GM18502 (cell line): Measurements from ENCODE around the gene SPTBN1.
A peak's percentile ranks its signal among the peaks of the same experiment; 100 is the strongest.

Experiments
- ATAC-seq: cut with Tn5 transposase; IDR thresholded peaks from one replicate; pipeline ENCODE4 v1.9.1; 2021; ENCODE audit warnings: mild to moderate bottlenecking; ENCODE audit not compliant: unreplicated experiment, poor library complexity

SPTBN1 gene

DNA sequence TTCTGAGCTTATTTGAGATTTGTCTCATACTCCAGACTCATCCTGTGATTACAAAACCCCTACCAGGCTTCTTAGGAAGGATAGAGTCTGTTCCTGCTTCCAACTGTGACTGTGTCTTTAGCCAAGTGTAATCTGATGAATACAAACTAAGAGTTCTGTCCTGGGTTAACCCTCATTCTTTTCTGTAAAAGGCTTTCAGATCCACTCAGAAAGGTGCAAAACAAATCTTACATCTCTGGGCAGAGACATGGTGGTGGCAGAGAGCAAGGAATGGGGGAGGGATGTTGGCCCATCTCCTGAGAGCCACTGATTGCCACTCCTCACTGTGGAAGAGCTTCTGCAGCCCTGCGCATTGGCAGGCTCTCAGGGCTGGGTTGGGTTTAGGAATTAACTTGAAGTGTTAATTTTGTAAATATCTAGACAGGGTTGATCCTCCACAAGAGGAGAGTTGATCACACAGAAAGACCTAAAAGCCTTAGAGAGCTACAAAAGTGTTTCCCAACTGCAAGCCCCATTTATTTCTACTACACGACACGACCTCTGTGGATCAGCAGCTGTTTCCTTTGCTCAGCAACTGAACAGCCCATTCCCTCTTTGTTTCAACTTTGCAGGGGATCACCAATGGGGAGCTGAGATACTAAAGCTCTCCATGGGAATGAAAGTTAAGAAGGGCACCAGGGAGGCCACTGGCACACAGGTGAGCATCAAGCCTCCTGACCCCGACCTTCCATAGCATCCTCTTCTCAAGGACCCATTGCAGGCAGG is 23.7 kb upstream of the SPTBN1 start:
- ATAC-seq, result no peak

DNA sequence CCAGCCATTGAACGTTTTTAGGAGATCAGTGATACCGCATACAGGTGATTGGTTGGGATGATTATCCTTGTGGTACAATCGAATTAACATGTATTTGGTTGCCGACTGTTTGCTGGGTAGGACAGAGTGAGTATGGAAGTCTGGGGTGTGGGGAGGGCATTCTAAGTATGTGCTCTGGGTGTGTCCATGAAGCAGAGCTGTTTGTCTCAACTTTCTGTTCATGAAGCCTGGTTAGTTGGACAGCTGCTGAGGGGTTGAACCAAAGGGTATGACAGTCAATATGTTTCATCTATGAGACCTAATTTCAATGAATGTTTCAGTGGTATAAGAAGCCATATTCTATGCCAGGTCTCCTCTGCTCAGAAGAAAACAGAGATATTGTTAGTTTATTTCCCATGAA is 21.9 kb upstream of the SPTBN1 start:
- no peak for ATAC-seq

DNA sequence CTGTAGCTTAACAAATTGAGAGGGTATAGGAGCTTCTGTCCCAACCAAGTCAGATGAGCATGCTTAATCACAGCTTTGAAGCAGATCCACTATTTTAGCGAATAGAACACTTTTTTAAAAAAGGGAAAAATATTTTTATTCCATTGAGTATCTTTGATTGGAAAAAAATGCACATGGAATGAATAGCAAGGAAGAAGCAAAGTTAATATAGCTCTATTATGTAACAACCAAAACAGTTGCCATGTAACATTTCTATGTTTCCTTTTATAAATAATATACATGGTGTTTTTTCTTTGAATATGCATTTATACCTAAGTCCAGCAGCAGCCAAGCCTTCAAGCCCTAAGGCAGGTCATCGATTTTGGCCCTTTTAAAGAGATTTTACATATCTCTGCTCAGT is 21.4 kb upstream of the SPTBN1 start:
- no peak for ATAC-seq

- no peak for ATAC-seq
Measured at GRCh38 chr2:54435325-54436226, 20.6 kb upstream of the SPTBN1 start.

DNA sequence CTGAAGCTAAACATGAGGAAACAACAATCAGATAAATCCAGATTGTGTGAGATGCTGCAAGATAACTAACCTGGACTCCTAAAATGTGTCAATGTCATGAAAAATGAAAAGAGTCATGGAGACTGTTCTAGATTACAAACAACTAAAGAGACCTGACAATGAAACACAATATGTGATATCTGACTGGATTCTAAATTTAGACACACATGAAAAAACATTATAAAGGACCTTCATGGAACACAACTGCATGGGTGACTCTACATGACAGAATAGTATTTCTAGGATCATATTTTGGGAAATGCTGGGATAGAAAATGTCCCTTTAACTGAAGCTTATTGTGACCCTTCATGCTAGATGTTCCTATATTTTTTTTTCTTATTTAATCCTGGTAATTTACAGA is 18.5 kb upstream of the SPTBN1 start:
- ATAC-seq, result no peak

DNA sequence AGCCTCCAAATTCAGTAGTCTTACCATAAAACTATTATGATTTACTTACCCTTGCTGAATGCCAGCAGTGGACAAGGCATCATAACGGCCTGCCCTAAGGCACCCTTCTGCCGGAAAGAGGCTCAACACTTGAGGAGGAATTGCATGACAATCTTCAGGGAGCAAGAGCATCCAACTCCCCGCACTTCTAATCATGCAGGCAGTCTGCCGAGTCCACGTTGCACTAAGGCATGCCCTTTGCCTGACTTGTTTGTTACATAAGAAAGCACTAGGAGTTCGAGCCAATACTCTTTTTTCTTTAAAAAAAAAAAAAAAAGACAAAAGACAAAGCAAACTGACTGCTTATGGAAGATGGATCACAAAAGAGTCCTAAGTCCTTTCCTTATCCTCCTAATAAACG is 17.9 kb upstream of the SPTBN1 start:
- ATAC-seq, result no peak

- no peak for ATAC-seq
Measured at GRCh38 chr2:54439582-54439981, 16.5 kb upstream of the SPTBN1 start.

GRCh38 chr2:54440050-54440449 is 16.1 kb upstream of the SPTBN1 start:
- no peak for ATAC-seq

DNA sequence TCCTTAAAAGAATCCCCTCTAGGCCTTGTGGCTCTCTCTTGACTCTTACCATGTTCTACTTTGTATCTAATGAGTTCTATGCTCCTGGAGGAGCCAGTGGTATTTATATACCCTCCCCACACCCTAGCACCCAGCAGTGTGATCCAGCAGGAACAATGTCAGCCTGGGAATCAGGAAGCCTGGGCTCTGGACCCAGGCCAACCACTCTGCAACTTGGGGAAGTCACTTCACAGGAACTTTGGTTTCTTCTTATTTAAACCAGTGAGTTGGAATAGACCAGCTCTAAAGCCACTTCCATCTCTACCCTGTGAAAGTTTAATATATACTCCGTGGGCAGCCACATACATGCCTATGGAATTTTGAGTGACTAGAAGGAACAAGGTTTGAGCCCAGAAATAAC is 11.6 kb upstream of the SPTBN1 start:
- no peak for ATAC-seq

DNA sequence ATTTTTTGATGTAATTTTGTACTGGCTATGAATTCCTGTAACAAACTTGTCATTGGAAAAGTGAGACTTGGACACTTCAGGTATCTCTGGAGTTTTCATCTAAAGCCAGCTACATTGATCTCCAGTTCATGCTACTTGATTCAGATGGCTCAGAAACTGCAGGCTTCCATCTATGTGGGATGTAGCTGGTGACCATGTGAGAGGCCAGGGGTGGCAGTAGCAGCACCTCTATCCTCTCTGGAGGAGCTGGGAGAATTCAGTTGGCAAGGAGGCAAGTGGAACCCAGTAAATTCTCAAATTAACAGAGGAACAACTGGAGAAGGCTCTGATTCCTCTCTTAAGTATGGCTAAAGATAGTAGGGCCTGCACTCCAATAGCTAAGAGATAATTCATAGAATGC is 10.0 kb upstream of the SPTBN1 start:
- ATAC-seq, result no peak

DNA sequence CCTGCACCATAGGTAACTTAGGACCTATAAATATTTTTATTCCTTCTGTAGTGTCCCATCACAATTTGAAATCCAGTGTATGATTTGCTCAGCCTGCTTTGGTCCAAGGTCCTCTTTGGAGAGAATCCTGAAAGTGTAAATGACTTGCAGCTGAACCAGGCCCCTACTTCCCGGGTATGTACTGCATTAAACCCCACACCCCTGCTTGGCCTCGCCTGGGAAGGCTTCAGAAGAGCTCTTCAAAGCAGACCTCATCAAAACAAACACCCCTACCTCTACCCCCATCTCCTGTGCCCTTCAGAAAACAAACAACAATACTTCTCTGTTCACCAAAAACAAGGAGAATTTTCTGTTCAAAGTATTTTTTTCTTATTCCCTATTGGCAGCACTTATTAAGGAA is 9.5 kb upstream of the SPTBN1 start:
- no peak for ATAC-seq

- no peak for ATAC-seq
Measured at GRCh38 chr2:54454548-54455130, 1.5 kb upstream of the SPTBN1 start.

- ATAC-seq, result no peak
Measured at GRCh38 chr2:54455131-54455562, 980 bp upstream of the SPTBN1 start.

DNA sequence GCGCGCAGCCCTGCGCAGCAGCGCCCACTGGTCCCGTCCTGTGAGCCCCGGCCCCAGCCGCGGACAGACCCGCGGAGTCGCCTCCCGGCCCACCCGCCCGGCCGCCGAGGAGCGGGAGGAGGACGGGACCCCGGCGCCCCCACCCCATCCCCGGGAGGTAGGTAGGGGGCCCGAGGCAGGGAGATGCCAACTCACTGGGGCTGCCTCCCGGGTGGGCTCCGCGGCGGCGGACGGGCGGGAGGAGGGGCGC is 160 bp downstream of the SPTBN1 start:
- ATAC-seq, result no peak

GRCh38 chr2:54456612-54457322 is 640 bp downstream of the SPTBN1 start:
- peak; percentile 51 for ATAC-seq

DNA sequence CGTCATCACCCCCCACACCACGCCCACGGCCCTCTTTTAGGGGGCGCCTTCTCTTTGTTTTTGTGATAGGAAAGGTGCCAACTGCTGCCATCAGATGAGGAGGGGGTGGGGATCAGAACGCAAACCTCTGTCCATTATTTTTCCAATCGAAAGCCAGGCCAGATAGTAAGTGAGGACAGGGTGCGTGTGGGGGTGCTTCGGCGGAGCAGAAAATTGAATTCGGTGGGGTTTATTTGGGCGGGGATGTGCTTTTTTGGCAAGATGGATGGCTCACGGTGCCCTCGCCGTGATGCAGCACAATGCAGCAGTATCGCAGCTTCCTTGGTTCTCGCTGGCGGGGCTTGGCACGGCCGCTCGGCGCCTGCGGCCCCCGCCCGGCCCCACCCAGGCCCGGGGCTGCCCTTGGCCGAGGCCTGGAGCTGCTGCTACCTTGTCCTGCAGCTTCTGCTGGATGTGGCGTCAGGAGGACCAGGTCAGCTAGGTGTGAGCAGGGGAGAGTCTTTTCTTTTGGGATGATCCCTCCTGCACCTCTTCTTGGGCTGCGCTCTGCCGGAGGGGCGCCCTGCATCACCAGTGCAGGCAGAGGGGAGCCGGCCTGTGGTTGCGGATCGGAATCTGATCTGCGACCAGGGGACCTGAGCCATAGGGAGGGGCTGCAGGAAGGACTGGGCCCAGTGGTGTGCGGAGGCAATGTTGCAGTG is 1.3 kb downstream of the SPTBN1 start:
- ATAC-seq, result no peak

DNA sequence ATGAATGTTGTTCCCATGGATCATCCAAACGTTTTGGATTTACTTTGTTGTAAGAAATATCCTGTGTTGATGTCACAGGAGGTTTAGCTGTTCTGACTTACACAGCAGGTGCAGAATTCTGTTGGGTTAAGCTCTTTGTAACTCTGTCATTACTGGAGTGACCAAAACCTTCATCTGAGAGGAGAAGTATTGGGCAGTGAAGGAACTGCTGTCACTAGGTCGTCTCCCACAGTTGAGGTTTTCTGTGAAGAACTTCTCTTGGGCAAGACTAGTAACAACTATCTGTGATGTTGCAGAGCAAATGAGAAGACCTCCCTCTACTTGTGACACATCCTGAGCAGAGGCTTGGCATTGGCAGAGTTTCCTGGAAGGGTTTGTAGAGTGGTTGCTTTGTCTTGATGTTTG is 2.9 kb downstream of the SPTBN1 start:
- no peak for ATAC-seq

GRCh38 chr2:54461261-54461660 is 5.1 kb downstream of the SPTBN1 start:
- ATAC-seq, result no peak

- no peak for ATAC-seq
Measured at GRCh38 chr2:54464341-54464740, 8.2 kb downstream of the SPTBN1 start.

DNA sequence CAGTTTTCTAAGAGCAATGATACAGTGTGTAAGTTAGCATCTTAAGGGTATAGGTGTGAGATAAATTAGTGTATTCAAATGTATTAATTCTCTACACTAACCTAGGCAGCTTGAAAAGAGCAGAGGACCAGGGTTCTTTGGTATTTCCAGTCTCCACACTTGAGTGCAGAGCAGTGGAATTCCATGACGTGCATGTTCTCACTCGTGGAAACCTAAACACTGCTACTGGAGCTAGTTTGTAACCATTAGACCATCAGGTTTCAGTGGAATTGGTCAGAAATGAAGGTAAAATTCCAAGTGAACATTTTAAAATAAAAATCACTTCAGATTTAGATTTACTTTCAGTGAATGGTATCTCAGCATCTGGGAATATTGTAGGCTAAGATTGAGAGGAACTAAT is 9.0 kb downstream of the SPTBN1 start:
- no peak for ATAC-seq
